Keratinocyte (primary cell): ENCODE results near the gene RMND5A. TPM values are rescaled to one million over a fixed set of nuclear protein-coding genes. Genes with fewer than 3 reads are reported as not detected.
"Not testable (repeated sequence)": the region's sequence is repeated elsewhere in the genome, so short reads cannot be mapped to it uniquely, and the experiment has no call there.

ENCODE experiments used
- DNase-seq: peaks from one replicate; pipeline ENCODE4 v3.0.0-alpha.2; 2011; ENCODE audit warnings: low read depth, missing footprints, low spot score
- FAIRE-seq: peaks from 2 replicates; lab custom pipeline; 2011; peaks lifted over from hg19 to GRCh38; lab: Jason Lieb, UNC
- H2AFZ ChIP-seq: 2 replicates; pipeline ENCODE4 v1.6.0; 2012; ENCODE audit warnings: low read length, control low read depth, inconsistent platforms; ENCODE audit not compliant: control insufficient read depth
- H3K27ac ChIP-seq: 2 replicates; pipeline ENCODE4 v1.5.1; 2011; ENCODE audit warnings: low read length; ENCODE audit not compliant: control insufficient read depth, insufficient read depth
- H3K27me3 ChIP-seq: 3 replicates; pipeline ENCODE4 v1.6.0; 2011; ENCODE audit warnings: low read length; ENCODE audit not compliant: control insufficient read depth, insufficient read depth; ENCODE audit errors: extremely low read depth
- H3K36me3 ChIP-seq, 2 experiments: 2 replicates in 1 of 2; 3 replicates in 1 of 2; pipeline ENCODE4 v1.5.1; 2011; ENCODE audit warnings: low read length in 2 of 2, mild to moderate bottlenecking in 1 of 2; ENCODE audit not compliant: control insufficient read depth in 2 of 2, insufficient read depth in 2 of 2; ENCODE audit errors: extremely low read depth in 1 of 2
- H3K4me1 ChIP-seq: 3 replicates; pipeline ENCODE4 v1.5.1; 2011; ENCODE audit warnings: low read length; ENCODE audit not compliant: control insufficient read depth, insufficient read depth; ENCODE audit errors: extremely low read depth
- H3K4me2 ChIP-seq: 3 replicates; pipeline ENCODE4 v1.6.0; 2011; ENCODE audit warnings: low read depth, low read length; ENCODE audit not compliant: control insufficient read depth, insufficient read depth; ENCODE audit errors: extremely low read depth
- H3K4me3 ChIP-seq, 3 experiments: fragments of 200-600 bp in 1 of 3; sonication (generic) in 1 of 3; 2 replicates in 2 of 3; 3 replicates in 1 of 3; pipeline ENCODE4 v1.5.1; 2011 to 2016; ENCODE audit warnings: low read length in 3 of 3, mild to moderate bottlenecking in 3 of 3, control low read depth in 2 of 3, inconsistent platforms in 1 of 3, low read depth in 1 of 3, mixed read lengths in 1 of 3, mixed run types in 1 of 3, moderate library complexity in 1 of 3; ENCODE audit not compliant: control insufficient read depth in 2 of 3, insufficient read depth in 2 of 3; ENCODE audit errors: extremely low read depth in 1 of 3
- H3K79me2 ChIP-seq: 2 replicates; pipeline ENCODE4 v1.6.0; 2012; ENCODE audit warnings: low read length; ENCODE audit not compliant: control insufficient read depth, insufficient read depth
- H3K9ac ChIP-seq: 3 replicates; pipeline ENCODE4 v1.6.0; 2011; ENCODE audit warnings: low read length; ENCODE audit not compliant: control insufficient read depth, insufficient read depth; ENCODE audit errors: extremely low read depth
- H3K9me1 ChIP-seq: 3 replicates; pipeline ENCODE4 v1.6.0; 2011; ENCODE audit warnings: low read length; ENCODE audit not compliant: control insufficient read depth, insufficient read depth; ENCODE audit errors: extremely low read depth
- H3K9me3 ChIP-seq: 2 replicates; pipeline ENCODE4 v1.5.1; 2012; ENCODE audit warnings: low read depth, low read length; ENCODE audit not compliant: control insufficient read depth
- H4K20me1 ChIP-seq: 3 replicates; pipeline ENCODE4 v1.6.0; 2011; ENCODE audit warnings: low read length; ENCODE audit not compliant: control insufficient read depth, insufficient read depth; ENCODE audit errors: extremely low read depth
- dilution Hi-C: fragments of 300-500 bp; cut with MboI; formaldehyde crosslinking; loops from one replicate; pipeline ENCODE4 v1.7.0; 2020; ENCODE audit warnings: low sequenced_read_pairs; ENCODE audit not compliant: extremely low pct_ligation_motif_present
- polyA plus RNA-seq, 5 experiments: library from polyadenylated mRNA; depleted of rRNA in 3 of 5; stranded (reverse) in 3 of 5; stranded (forward) in 1 of 5; unstranded in 1 of 5; fragments of >200 nt; gene quantifications; 1 replicate in 1 of 5; 2 replicates in 3 of 5; 3 replicates in 1 of 5; pipeline versions ENCODE4 v1.2.1 to v1.2.3, GENCODE V29; 2011 to 2012; ENCODE audit warnings: missing spikeins in 2 of 5, low read depth in 1 of 5, low replicate concordance in 1 of 5

Gene RMND5A
- polyA plus RNA-seq, 1 donor (not counting 4 experiments of a cell fraction or from before 2014, with no cell fraction given) = 26.0 TPM

GRCh38 chr2:86720540-86721320, 639 bp downstream of the RMND5A start:
- H3K36me3 ChIP-seq, H3K4me1 ChIP-seq, DNase-seq, H3K27me3 ChIP-seq, dilution Hi-C loops, H3K9me1 ChIP-seq, H4K20me1 ChIP-seq, H3K9me3 ChIP-seq, FAIRE-seq, H3K79me2 ChIP-seq: not testable (repeated sequence)
- peak overlapping the region; percentile 64 for H3K27ac ChIP-seq
- H2AFZ ChIP-seq = peak overlapping the region; percentile 12
- H3K4me2 ChIP-seq = peak overlapping the region; percentile 80
- peak overlapping the region; percentile 57 to 64 (median 62) for H3K4me3 ChIP-seq
- peak overlapping the region; percentile 75 for H3K9ac ChIP-seq

GRCh38 chr2:86725706-86726105, 5.6 kb downstream of the RMND5A start:
- dilution Hi-C loops, H3K9ac ChIP-seq, H3K4me2 ChIP-seq, H3K9me3 ChIP-seq, H3K27ac ChIP-seq, FAIRE-seq, H3K27me3 ChIP-seq, H3K4me3 ChIP-seq, H3K4me1 ChIP-seq, H2AFZ ChIP-seq, DNase-seq, H3K9me1 ChIP-seq, H3K36me3 ChIP-seq, H4K20me1 ChIP-seq: not testable (repeated sequence)
- peaks cover 11% of the 10 kb centered on the region for H3K79me2 ChIP-seq

GRCh38 chr2:86732040-86732525, 12.0 kb downstream of the RMND5A start:
- FAIRE-seq, H3K27ac ChIP-seq, H3K4me1 ChIP-seq, H4K20me1 ChIP-seq, H3K4me2 ChIP-seq, H3K27me3 ChIP-seq, H2AFZ ChIP-seq, dilution Hi-C loops, H3K9me1 ChIP-seq, H3K36me3 ChIP-seq, H3K9ac ChIP-seq, H3K9me3 ChIP-seq, H3K4me3 ChIP-seq, DNase-seq, H3K79me2 ChIP-seq: not testable (repeated sequence)

GRCh38 chr2:86732837-86733236, 12.7 kb downstream of the RMND5A start:
- H3K4me1 ChIP-seq, H4K20me1 ChIP-seq, H3K79me2 ChIP-seq, FAIRE-seq, H3K4me3 ChIP-seq, H3K4me2 ChIP-seq, H3K9me1 ChIP-seq, H3K27ac ChIP-seq, dilution Hi-C loops, H3K27me3 ChIP-seq, H3K9me3 ChIP-seq, H3K36me3 ChIP-seq, DNase-seq, H3K9ac ChIP-seq, H2AFZ ChIP-seq: not testable (repeated sequence)

GRCh38 chr2:86733528-86733927, 13.4 kb downstream of the RMND5A start:
- dilution Hi-C loops, H3K27ac ChIP-seq, H3K36me3 ChIP-seq, H4K20me1 ChIP-seq, DNase-seq, H3K4me2 ChIP-seq, H3K79me2 ChIP-seq, H3K4me3 ChIP-seq, H3K9me3 ChIP-seq, H3K9ac ChIP-seq, H2AFZ ChIP-seq, H3K27me3 ChIP-seq, H3K4me1 ChIP-seq, H3K9me1 ChIP-seq: not testable (repeated sequence)
- peak; percentile 26 for FAIRE-seq
